Stimulated activated CD4-positive, alpha-beta T cell treated with anti-CD3 and anti-CD28 coated beads, Interleukin-4, amount 100 ng/mL, for 1 hour (primary cell): ENCODE measurements around the gene MMP24.
"Not testable (repeated sequence)": the region's sequence is repeated elsewhere in the genome, so short reads cannot be mapped to it uniquely, and the experiment has no call there.

ENCODE experiments used
- DNase-seq: peaks from one replicate; pipeline ENCODE4 v3.0.0-alpha.2; 2020

MMP24 gene

GRCh38 chr20:35260426-35260825, 33.9 kb downstream of the MMP24 start:
- no peak for DNase-seq

DNA sequence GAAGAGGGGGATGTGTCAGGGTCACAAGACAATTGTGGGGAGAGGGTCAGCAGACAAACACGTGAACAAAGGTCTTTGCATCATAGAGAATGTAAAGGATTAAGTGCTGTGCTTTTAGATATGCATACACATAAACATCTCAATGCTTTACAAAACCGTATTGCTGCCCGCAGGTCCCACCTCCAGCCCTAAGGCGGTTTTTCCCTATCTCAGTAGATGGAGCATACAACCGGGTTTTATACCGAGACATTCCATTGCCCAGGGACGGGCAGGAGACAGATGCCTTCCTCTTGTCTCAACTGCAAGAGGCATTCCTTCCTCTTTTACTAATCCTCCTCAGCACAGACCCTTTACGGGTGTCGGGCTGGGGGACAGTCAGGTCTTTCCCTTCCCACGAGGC, 35.8 kb downstream of the MMP24 start:
- not testable (repeated sequence) for DNase-seq

DNA sequence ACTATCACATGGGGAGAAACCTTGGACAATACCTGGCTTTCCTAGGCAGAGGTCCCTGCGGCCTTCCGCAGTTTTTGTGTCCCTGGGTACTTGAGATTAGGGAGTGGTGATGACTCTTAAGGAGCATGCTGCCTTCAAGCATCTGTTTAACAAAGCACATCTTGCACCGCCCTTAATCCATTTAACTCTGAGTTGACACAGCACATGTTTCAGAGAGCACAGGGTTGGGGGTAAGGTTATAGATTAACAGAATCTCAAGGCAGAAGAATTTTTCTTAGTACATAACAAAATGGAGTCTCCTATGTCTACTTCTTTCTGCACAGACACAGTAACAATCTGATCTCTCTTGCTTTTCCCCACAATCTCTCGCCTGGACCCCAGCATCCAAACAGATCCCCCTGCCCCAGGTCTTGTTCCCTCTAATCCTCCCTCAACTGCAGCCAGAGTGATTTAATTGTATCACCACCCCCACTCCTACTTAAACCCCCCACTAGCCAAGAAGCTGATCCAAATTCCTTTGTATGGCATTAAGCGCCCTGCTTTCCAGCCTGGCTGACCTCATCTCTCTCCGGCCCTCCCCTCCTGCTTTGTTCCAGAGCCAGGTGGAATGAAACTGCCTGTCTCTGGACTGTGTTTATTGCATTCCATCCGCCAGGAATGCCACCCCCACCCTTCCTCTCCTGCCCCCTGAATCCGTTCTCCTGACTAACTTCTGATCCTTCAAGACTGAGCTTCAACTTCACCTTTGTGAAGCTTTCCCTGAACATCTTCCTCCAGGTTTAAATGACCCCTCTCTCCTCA, 36.4 kb downstream of the MMP24 start:
- DNase-seq = not testable (repeated sequence)

DNA sequence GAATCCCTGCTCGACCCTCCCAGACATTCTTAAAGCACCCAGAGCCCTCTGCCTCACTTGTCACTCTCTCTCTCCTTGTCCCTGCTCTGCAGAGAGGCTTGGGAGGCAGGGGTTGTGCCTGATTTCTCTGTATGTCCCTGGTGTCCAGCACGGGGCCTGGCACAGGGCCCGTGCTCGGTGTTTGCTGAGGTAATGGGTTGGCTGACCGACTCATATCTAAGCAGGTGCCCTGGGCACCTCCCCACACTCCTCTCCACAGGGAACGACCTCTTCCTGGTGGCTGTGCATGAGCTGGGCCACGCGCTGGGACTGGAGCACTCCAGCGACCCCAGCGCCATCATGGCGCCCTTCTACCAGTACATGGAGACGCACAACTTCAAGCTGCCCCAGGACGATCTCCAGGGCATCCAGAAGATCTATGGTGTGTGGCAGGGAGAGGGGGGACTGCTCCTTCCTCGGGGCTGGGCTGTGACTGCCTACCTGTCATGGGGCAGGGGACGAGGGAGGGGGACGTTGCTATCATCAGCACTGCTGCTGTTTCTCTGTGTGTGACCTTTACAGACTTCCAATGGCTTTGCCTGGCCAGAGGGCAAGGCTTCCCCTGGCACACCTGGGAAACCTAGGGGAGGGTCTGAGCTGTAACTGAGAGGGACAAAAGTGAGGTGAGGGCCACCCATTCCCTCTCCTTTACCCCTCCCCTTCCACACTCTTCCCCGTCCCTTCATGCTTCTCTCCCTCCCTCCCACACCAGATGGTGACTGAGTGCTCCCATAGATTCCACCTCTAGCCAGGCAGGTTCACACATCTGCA, 37.2 kb downstream of the MMP24 start:
- no peak for DNase-seq

GRCh38 chr20:35264755-35265154, 38.3 kb downstream of the MMP24 start:
- no peak for DNase-seq

DNA sequence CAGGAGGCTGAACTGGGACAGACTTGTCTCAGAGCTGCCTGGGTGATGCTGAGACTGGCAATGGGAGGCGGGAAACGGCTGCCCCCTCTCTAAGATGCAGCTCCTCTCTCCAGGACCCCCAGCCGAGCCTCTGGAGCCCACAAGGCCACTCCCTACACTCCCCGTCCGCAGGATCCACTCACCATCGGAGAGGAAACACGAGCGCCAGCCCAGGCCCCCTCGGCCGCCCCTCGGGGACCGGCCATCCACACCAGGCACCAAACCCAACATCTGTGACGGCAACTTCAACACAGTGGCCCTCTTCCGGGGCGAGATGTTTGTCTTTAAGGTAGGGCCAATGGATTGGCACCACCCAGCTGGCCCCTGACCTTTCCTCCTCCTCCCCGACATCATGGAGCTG, 40.6 kb downstream of the MMP24 start:
- DNase-seq = no peak

GRCh38 chr20:35269055-35269781, 42.7 kb downstream of the MMP24 start:
- DNase-seq = peak; percentile 45

DNA sequence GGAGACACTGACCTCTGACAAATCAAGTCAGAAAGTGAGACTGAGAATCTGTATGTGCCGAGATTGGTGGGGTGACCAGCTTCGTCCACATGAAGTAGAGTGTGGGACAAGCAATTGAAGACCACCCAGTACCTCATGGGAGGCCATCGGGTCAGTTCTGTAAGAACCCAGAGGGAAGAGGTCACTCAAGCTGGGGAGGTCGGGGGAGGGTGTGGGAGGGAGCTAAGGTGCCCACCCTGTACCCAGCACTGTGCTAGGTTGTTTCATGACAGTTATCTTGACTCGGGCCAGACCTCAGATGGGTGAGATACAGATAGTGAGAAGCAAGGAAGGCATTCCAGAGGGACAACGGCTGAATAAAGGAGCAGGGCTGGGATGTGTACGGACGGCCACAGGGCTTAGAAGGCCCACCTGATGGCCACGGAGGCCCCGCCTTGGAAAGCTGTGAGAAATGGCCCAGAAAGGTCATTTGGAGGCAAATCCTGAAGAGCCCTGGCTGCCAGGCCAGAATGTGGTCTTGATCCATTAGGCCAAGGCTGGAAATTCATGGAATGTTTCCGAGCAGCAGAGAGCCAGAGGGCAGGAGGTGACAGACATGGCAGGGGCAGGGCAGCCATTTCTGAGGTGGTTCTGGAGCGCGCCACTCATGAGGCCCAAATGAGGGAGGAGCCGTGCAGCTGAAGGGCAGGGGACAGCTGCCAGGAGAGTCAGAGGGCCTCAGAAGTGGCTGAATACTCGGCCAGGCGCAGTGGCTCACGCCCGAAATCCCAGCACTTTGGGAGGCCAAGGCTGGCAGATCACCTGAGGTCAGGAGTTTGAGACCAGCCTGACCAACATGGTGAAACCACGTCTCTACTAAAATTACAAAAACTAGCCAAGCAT, 43.8 kb downstream of the MMP24 start:
- DNase-seq = no peak

GRCh38 chr20:35271073-35271882, 44.8 kb downstream of the MMP24 start:
- no peak for DNase-seq

- no peak for DNase-seq
Observed at GRCh38 chr20:35271904-35272303, 45.4 kb downstream of the MMP24 start.

DNA sequence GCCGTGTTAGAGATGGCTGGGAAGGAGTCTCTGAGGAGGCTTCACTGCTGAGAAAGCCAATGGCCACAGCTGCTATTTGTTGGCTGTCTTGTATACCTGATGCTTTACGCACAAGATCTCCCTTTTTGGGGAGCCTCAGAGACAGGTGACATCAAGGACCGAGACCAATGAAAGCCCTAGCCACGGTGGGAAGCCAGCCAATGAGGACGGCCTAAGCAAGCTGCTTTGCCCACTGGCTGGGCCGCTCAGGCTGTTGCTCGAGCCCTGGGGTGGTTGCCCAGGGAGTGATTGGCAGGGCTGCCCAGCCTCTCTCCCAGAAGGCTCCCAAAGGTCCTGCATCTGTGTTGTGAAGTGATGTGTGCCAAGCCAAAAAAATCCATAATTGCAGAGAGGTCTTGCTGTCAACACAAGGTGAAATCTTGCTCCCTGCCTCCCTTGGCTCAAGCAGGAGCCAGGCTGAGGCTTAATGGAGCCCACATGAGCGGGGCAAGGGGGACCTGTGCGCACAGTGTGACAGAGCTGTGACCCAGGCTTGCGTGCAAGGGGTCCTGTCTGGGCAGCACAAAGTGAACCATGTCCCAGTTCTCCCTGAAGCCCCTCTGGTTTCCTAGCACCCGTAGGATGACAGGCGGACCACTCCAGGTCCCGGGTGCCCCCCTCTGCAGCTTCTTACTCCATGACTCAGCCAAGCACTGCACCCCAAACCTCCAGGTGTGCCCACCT, 47.1 kb downstream of the MMP24 start:
- no peak for DNase-seq

GRCh38 chr20:35274172-35275092, 47.9 kb downstream of the MMP24 start:
- DNase-seq = no peak

DNA sequence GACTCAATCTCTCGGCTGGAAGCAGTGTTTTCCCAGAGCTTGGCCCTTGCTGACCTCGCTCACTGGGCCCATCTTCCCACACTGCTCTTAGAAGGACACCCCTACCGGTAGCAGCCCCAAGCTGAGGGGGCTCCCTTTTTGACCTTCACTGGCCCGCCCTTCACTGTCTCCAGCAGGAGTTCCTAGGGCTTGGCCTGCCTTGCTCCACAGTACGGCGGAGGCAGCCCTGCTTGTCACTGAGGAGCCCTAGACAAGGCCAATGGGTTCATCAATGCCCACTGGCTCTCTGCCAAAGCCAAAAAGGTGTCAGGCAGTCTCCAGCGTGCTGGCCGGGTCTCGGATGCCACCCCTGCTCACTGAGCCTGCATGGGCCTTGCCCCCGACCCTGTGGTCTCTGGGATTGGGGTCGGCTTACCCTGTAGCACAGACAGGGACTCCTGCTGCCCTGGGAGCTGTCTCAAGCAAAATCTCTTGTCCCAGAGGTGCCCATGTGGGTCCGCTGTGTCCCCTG, 49.3 kb downstream of the MMP24 start:
- DNase-seq = no peak

GRCh38 chr20:35276408-35276807, 49.9 kb downstream of the MMP24 start:
- no peak for DNase-seq

- DNase-seq = no peak
Observed at GRCh38 chr20:35277127-35277526, 50.6 kb downstream of the MMP24 start.

GRCh38 chr20:35277531-35278395, 51.3 kb downstream of the MMP24 start, which contains the start of gene MMP24OS:
Gene MMP24OS, minus strand, starts transcription at chr20:35278122. Its CDS starts 193 bp downstream, at chr20:35277929.
- DNase-seq = peak; percentile 88

- no peak for DNase-seq
Observed at GRCh38 chr20:35279040-35279439, 52.5 kb downstream of the MMP24 start.

DNA sequence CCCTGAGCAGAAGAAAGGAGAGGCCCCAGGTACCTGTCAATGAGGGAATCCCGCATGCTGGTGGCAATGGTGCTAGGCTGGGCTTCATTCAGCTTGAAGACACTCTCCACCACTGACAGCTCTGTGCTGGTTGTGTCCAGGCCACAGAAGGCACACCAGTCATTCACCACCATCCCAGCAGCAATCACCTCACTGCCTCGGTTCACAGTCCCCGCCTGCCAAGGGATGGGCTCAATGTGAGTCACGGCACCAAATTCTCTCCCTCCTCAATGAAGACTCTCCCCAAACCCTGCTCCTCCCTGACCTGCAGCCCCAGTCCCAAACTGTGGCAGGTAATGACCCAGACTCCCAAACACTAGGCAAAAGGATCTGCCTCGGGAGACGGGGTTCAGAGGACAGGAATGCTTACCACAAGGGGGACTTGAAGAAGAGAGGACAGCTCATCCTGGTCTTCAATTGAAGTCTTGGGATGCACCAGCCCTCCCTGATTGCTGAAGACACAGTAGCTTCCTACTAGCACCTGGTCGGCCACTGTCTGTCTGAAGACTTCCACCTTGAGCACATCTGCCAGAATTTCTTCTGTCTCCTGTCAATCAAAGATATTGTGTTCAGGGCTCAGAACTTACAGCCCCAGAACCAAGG, 53.2 kb downstream of the MMP24 start:
- no peak for DNase-seq
